PC-9 (cell line): ENCODE data around the gene UNC93A. TPM values are rescaled to one million over a fixed set of nuclear protein-coding genes. Genes with fewer than 3 reads are reported as not detected.

Source experiments
- BruUV-seq: library from RNA; stranded (reverse); fragments of 400-500 nt; replicated peaks from 2 replicates; lab custom pipeline; 2021; lab: Mats Ljungman, UMichigan
- CTCF ChIA-PET: fragments of 300-600 bp; sonication (Branson Sonifier 250); formaldehyde crosslinking; loops from one replicate; lab custom pipeline; 2022; ENCODE audit warnings: antibody characterized with exemption; lab: Charles Lee
- POLR2A ChIA-PET: fragments of 300-600 bp; sonication (Branson Sonifier 250); formaldehyde crosslinking; loops from one replicate; lab custom pipeline; 2022; ENCODE audit warnings: antibody characterized with exemption; ENCODE audit not compliant: unreplicated experiment; lab: Charles Lee
- DNase-seq, 2 experiments: peaks; one replicate each; pipeline versions ENCODE4 v3.0.0 to v3.0.0-alpha.2; 2015 to 2022; ENCODE audit warnings: mixed read lengths in 1 of 2
- H2AFZ ChIP-seq: fragments of 200-600 bp; sonication (generic); 2 replicates; pipeline ENCODE4 v1.8.1; 2017; ENCODE audit warnings: antibody characterized with exemption
- H3F3A ChIP-seq: fragments of 200-600 bp; sonication (generic); 2 replicates; pipeline ENCODE4 v1.8.1; 2017; ENCODE audit warnings: antibody characterized with exemption, mild to moderate bottlenecking, low read depth; ENCODE audit not compliant: insufficient read depth
- H3K27ac ChIP-seq: fragments of 200-600 bp; sonication (generic); 2 replicates; pipeline ENCODE4 v1.6.1; 2016; ENCODE audit warnings: mixed run types
- H3K27me3 ChIP-seq: fragments of 200-600 bp; sonication (generic); 2 replicates; pipeline ENCODE4 v1.6.1; 2016; ENCODE audit warnings: low read depth, mixed run types; ENCODE audit not compliant: insufficient read depth
- H3K36me3 ChIP-seq: fragments of 200-600 bp; sonication (generic); 2 replicates; pipeline ENCODE4 v1.6.1; 2016; ENCODE audit warnings: low read depth, mixed run types
- H3K4me1 ChIP-seq: fragments of 200-600 bp; sonication (generic); replicated peaks from 2 replicates; pipeline ENCODE4 v1.6.1; 2016; ENCODE audit warnings: mixed run types; ENCODE audit not compliant: insufficient read depth
- H3K4me2 ChIP-seq: fragments of 200-600 bp; sonication (generic); 2 replicates; pipeline ENCODE4 v1.6.1; 2017; ENCODE audit warnings: mixed run types
- H3K4me3 ChIP-seq: fragments of 200-600 bp; sonication (generic); 2 replicates; pipeline ENCODE4 v1.6.1; 2016; ENCODE audit warnings: mixed run types
- H3K79me2 ChIP-seq: fragments of 200-600 bp; sonication (generic); 2 replicates; pipeline ENCODE4 v1.6.1; 2017; ENCODE audit warnings: low read depth, mixed run types
- H3K9me2 ChIP-seq: fragments of 200-600 bp; sonication (generic); 2 replicates; pipeline ENCODE4 v1.8.1; 2017; ENCODE audit warnings: mild to moderate bottlenecking; ENCODE audit not compliant: insufficient read depth
- H3K9me3 ChIP-seq: fragments of 200-600 bp; sonication (generic); 2 replicates; pipeline ENCODE4 v1.8.1; 2016; ENCODE audit warnings: low read depth; ENCODE audit not compliant: insufficient read depth
- H4K20me1 ChIP-seq: fragments of 200-600 bp; sonication (generic); 2 replicates; pipeline ENCODE4 v1.8.1; 2017; ENCODE audit not compliant: insufficient read depth
- EZH2 ChIP-seq: fragments of 200-600 bp; sonication (generic); IDR thresholded peaks from 2 replicates; pipeline ENCODE4 v1.8.0; 2017; ENCODE audit warnings: antibody characterized with exemption, low read depth
- intact Hi-C: fragments of 100-400 bp; cut with micrococcal nuclease; formaldehyde crosslinking; loops from one replicate; pipeline ENCODE4 v1.10.0; 2022; ENCODE audit not compliant: unreplicated experiment
- total RNA-seq: library from RNA; stranded (reverse); gene quantifications from 2 replicates; pipeline ENCODE4 v1.2.3, GENCODE V29; 2021
- TF ChIP-seq, protein P1 (sequence below): fragments of 200-600 bp; sonication (generic); conservative IDR thresholded peaks from 2 replicates; pipeline ENCODE4 v1.6.1; 2017; ENCODE audit warnings: mixed run types, antibody characterized with exemption, mild to moderate bottlenecking, moderate library complexity

Gene UNC93A
- total RNA-seq, 1 experiment from 2014 or later, result not detected

GRCh38 chr6:167298127-167298526 is 7.0 kb downstream of the UNC93A start:
- no peak for TF ChIP-seq EZH2
- TF ChIP-seq, protein P1, sequence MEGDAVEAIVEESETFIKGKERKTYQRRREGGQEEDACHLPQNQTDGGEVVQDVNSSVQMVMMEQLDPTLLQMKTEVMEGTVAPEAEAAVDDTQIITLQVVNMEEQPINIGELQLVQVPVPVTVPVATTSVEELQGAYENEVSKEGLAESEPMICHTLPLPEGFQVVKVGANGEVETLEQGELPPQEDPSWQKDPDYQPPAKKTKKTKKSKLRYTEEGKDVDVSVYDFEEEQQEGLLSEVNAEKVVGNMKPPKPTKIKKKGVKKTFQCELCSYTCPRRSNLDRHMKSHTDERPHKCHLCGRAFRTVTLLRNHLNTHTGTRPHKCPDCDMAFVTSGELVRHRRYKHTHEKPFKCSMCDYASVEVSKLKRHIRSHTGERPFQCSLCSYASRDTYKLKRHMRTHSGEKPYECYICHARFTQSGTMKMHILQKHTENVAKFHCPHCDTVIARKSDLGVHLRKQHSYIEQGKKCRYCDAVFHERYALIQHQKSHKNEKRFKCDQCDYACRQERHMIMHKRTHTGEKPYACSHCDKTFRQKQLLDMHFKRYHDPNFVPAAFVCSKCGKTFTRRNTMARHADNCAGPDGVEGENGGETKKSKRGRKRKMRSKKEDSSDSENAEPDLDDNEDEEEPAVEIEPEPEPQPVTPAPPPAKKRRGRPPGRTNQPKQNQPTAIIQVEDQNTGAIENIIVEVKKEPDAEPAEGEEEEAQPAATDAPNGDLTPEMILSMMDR, result no peak
- Histone ChIP-seq H3K9me2 (no peaks in the 10 kb centered on the region), H3K4me2 (no peak overlapping the region), H3F3A (no peaks in the 10 kb centered on the region), H4K20me1 (no peaks in the 10 kb centered on the region), H2AFZ (no peak overlapping the region), H3K36me3 (no peaks in the 10 kb centered on the region), H3K27ac (no peak overlapping the region), H3K4me1 (no peaks in the 10 kb centered on the region), H3K9me3 (no peaks in the 10 kb centered on the region), H3K4me3 (no peak overlapping the region), H3K27me3 (peaks cover 94% of the 10 kb centered on the region), H3K79me2 (no peaks in the 10 kb centered on the region)
- BruUV-seq, result no TSS peak
- ChIA-PET POLR2A (no interaction called here), CTCF (no interaction called here)
- intact Hi-C loops, result no loop called here
- DNase-seq, result no peak

DNA sequence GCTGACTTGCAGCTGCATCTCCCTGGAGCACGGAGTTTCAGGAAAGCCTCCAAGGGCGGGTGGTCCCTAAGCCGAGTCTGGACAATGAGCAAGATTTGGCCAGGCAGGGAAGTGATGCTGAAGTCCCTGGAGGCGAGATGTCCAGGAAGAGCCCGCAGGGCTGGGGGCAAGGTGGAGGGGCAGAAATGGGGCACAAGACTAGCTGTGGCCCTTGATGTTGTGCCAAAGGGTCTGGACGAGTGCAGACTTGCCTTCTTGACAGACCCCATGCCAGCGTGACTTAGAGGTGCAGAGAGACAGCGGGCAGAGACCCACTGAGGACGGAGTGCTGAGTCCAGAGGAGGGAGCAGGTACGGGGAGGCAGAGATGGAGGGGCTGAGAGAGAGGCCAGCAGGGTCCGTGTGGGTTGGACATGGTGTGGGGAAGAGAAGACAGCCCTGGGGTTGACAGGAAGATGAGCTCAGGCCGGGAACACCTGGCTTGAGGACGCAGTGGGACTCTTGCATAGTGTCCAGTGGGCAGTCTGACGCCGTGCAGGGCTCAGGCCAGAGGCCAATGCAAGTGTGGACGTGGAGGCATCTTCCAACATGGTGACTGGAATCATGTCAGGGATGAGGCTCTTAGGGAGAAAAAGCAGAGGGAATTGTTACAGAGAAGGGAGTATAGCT is 8.7 kb downstream of the UNC93A start:
- Histone ChIP-seq H3K27me3 (peaks cover 93% of the 10 kb centered on the region), H3K9me3 (no peaks in the 10 kb centered on the region), H3K4me2 (no peak overlapping the region), H2AFZ (no peak overlapping the region), H3K79me2 (no peaks in the 10 kb centered on the region), H3F3A (no peaks in the 10 kb centered on the region), H4K20me1 (no peaks in the 10 kb centered on the region), H3K36me3 (no peaks in the 10 kb centered on the region), H3K9me2 (no peaks in the 10 kb centered on the region), H3K4me1 (no peaks in the 10 kb centered on the region), H3K27ac (no peak overlapping the region), H3K4me3 (no peak overlapping the region)
- DNase-seq, result no peak
- intact Hi-C loops, result no loop called here
- TF ChIP-seq, protein P1, result no peak
- no peak for TF ChIP-seq EZH2
- BruUV-seq, result no TSS peak
- CTCF ChIA-PET, result no interaction called here
- POLR2A ChIA-PET, result no interaction called here

DNA sequence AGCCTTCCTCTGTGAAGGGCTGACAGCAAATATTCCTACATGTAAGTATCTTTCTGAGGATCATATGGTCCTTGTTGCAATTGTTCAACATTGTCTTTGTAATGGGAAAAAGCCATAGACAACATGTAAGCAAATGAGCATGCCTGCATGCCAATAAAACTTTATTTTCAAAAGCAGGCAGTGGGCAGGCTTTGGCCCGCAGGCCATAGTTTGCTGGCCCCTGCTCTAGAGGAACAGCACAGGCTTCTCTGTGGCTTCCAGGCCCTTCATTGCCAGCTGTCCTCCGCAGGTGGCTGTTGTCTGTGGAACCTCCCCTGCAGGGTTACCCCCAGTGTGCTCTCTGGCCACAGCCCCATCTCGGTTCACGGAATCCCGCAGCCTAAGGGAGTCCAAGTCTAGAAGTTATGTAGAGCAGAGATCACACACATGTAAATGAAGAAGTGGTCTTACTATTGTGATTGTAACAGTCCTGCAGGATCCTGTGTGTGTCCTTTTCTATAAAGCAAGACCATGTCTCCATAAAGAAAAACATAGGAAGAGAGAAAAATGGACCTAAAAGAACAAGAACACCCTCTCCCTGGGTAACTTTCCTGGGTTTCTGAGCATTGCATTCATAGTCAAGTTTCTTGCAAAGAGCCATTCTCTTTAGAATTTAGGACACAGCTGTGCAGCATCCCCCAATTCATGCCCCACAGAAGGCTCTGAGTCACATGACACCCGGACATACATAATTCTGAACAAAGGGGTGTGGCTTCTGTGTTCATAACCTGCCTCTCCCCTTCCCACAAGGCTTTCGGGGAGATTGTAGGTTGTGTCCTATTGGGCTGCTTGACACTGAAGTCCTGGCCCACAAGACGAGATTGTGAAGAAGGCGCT is 10.0 kb downstream of the UNC93A start:
- no peaks in the 10 kb centered on the region for H4K20me1 ChIP-seq
- no peaks in the 10 kb centered on the region for H3F3A ChIP-seq
- intact Hi-C loops, result no loop called here
- DNase-seq, result no peak
- H3K4me2 ChIP-seq, result no peak overlapping the region
- H3K9me2 ChIP-seq, result no peaks in the 10 kb centered on the region
- H3K9me3 ChIP-seq, result no peaks in the 10 kb centered on the region
- POLR2A ChIA-PET, result no interaction called here
- peaks cover 94% of the 10 kb centered on the region for H3K27me3 ChIP-seq
- no peak overlapping the region for H2AFZ ChIP-seq
- H3K27ac ChIP-seq, result no peak overlapping the region
- CTCF ChIA-PET, result no interaction called here
- H3K36me3 ChIP-seq, result no peaks in the 10 kb centered on the region
- no peaks in the 10 kb centered on the region for H3K79me2 ChIP-seq
- no peaks in the 10 kb centered on the region for H3K4me1 ChIP-seq
- no peak for TF ChIP-seq EZH2
- TF ChIP-seq, protein P1, result no peak
- H3K4me3 ChIP-seq, result no peak overlapping the region
- no TSS peak for BruUV-seq
